NCI-H2171 treated with DMSO at 0.1 percent for 48 hours (cell line): ENCODE results near the gene TIMM23.

Experiments used
- DNase-seq: peaks from one replicate; lab custom pipeline; 2025; lab: John Stamatoyannopoulos, UW

Gene TIMM23

GRCh38 chr10:46052791-46053375 is 80.6 kb downstream of the TIMM23 start:
- DNase-seq = no peak
